ENCODE measurements around the gene PTH1R. TPM values are rescaled to one million over a fixed set of nuclear protein-coding genes. Genes with fewer than 3 reads are reported as not detected.

The PTH1R gene
- polyA plus RNA-seq, 1 donor (not counting 4 experiments of a cell fraction or from before 2014, with no cell fraction given): not detected

DNA sequence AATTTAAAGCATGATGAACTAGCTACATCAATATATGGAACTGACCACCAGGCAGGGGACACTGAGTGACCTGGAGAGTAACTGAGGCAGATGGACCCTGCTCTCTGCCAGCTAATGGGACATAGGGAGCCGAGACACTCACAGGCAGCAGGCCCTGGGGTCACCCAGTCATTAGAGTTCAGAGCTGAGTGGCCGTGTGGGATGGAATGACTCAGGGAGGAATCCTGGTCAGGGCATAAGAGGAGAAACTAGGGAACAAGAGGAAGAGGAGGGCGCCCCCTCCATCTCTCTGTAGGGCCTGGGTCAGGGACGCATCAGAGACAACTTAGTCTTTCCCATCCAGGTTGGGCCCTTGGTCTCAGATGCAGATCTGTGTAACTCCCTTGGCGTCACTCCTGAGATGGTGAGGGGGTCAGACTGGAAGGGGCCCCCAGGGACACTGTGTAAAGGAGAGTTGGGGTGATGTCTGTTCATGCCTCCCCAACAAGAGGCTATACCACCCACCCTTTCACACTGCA, 59.3 kb downstream of the PTH1R start:
- H3K27ac ChIP-seq (ENCODE audit: control insufficient read depth, insufficient read depth, low read length): peak overlapping the region; percentile 10

GRCh38 chr3:46938118-46938517, 60.6 kb downstream of the PTH1R start:
- FAIRE-seq: no peak
- TF ChIP-seq CTCF (optimal IDR thresholded peaks at IDR 0.05 in 1 of 3, IDR thresholded peaks at IDR 0.05 in 1 of 3, conservative IDR thresholded peaks at IDR 0.05 in 1 of 3; ENCODE audit: extremely low read depth in 1 of 3, insufficient read depth in 2 of 3, low read length in 3 of 3): no peak
- TF ChIP-seq EZH2 (IDR thresholded peaks at IDR 0.05; ENCODE audit: low read length): no peak
- Histone ChIP-seq H3K4me1 (ENCODE audit: control insufficient read depth, extremely low read depth, insufficient read depth, low read length) (peaks cover 47% of the 10 kb centered on the region), H3K9me1 (ENCODE audit: control insufficient read depth, extremely low read depth, insufficient read depth, low read length) (no peaks in the 10 kb centered on the region), H3K79me2 (ENCODE audit: control insufficient read depth, insufficient read depth, low read length) (peaks cover 56% of the 10 kb centered on the region), H3K4me3 (ENCODE audit: control insufficient read depth in 2 of 3, extremely low read depth in 1 of 3, insufficient read depth in 2 of 3, low read depth in 1 of 3, low read length in 3 of 3) (no peak overlapping the region), H2AFZ (ENCODE audit: control insufficient read depth, low read length) (no peak overlapping the region), H3K4me2 (ENCODE audit: control insufficient read depth, extremely low read depth, insufficient read depth, low read depth, low read length) (no peak overlapping the region), H3K9ac (ENCODE audit: control insufficient read depth, extremely low read depth, insufficient read depth, low read length) (no peak overlapping the region), H3K9me3 (ENCODE audit: control insufficient read depth, low read depth, low read length) (no peaks in the 10 kb centered on the region), H3K27me3 (ENCODE audit: control insufficient read depth, extremely low read depth, insufficient read depth, low read length) (no peaks in the 10 kb centered on the region), H3K36me3 (ENCODE audit: control insufficient read depth in 2 of 2, extremely low read depth in 1 of 2, insufficient read depth in 2 of 2, low read length in 2 of 2) (peaks cover 21 to 42% of the 10 kb centered on the region in 2 experiments), H3K27ac (ENCODE audit: control insufficient read depth, insufficient read depth, low read length) (no peak overlapping the region), H4K20me1 (ENCODE audit: control insufficient read depth, extremely low read depth, insufficient read depth, low read length) (no peaks in the 10 kb centered on the region)
- dilution Hi-C loops (cut with MboI; ENCODE audit: extremely low pct_ligation_motif_present, low sequenced_read_pairs): no loop called here
- no peak for DNase-seq (ENCODE audit: low read depth, low spot score)

More for the DNA sequence above, 59.3 kb downstream of the PTH1R start:
- no peak overlapping the region for H3K4me2 ChIP-seq (ENCODE audit: control insufficient read depth, extremely low read depth, insufficient read depth, low read depth, low read length)
- no peak overlapping the region for H2AFZ ChIP-seq (ENCODE audit: control insufficient read depth, low read length)
- peaks cover 1% of the 10 kb centered on the region for H3K9me1 ChIP-seq (ENCODE audit: control insufficient read depth, extremely low read depth, insufficient read depth, low read length)
- H3K79me2 ChIP-seq (ENCODE audit: control insufficient read depth, insufficient read depth, low read length): peaks cover 57% of the 10 kb centered on the region
- H3K4me1 ChIP-seq (ENCODE audit: control insufficient read depth, extremely low read depth, insufficient read depth, low read length): peaks cover 47% of the 10 kb centered on the region
- H3K36me3 ChIP-seq (ENCODE audit: control insufficient read depth in 2 of 2, extremely low read depth in 1 of 2, insufficient read depth in 2 of 2, low read length in 2 of 2): peaks cover 21 to 37% of the 10 kb centered on the region in 2 experiments
- FAIRE-seq (no peak), DNase-seq (ENCODE audit: low read depth, low spot score) (no peak)
- dilution Hi-C loops (cut with MboI; ENCODE audit: extremely low pct_ligation_motif_present, low sequenced_read_pairs): no loop called here
- H4K20me1 ChIP-seq (ENCODE audit: control insufficient read depth, extremely low read depth, insufficient read depth, low read length): no peaks in the 10 kb centered on the region
- TF ChIP-seq CTCF (optimal IDR thresholded peaks at IDR 0.05 in 1 of 3, IDR thresholded peaks at IDR 0.05 in 1 of 3, conservative IDR thresholded peaks at IDR 0.05 in 1 of 3; ENCODE audit: extremely low read depth in 1 of 3, insufficient read depth in 2 of 3, low read length in 3 of 3) (no peak), EZH2 (IDR thresholded peaks at IDR 0.05; ENCODE audit: low read length) (no peak)
- H3K27me3 ChIP-seq (ENCODE audit: control insufficient read depth, extremely low read depth, insufficient read depth, low read length): no peaks in the 10 kb centered on the region
- no peak overlapping the region for H3K9ac ChIP-seq (ENCODE audit: control insufficient read depth, extremely low read depth, insufficient read depth, low read length)
- no peaks in the 10 kb centered on the region for H3K9me3 ChIP-seq (ENCODE audit: control insufficient read depth, low read depth, low read length)
- H3K4me3 ChIP-seq (ENCODE audit: control insufficient read depth in 2 of 3, extremely low read depth in 1 of 3, insufficient read depth in 2 of 3, low read depth in 1 of 3, low read length in 3 of 3): no peak overlapping the region
